Stimulated activated CD4-positive, alpha-beta T cell treated with anti-CD3 and anti-CD28 coated beads, Interleukin-2, amount 100 ng/mL, for 4 hours (primary cell): ENCODE results near the gene CROT.

Experiments used
- DNase-seq: peaks from one replicate; pipeline ENCODE4 v3.0.0-alpha.2; 2020; ENCODE audit warnings: low read depth

CROT gene

GRCh38 chr7:87413951-87414793 lies 68.7 kb downstream of the CROT start:
- no peak for DNase-seq

DNA sequence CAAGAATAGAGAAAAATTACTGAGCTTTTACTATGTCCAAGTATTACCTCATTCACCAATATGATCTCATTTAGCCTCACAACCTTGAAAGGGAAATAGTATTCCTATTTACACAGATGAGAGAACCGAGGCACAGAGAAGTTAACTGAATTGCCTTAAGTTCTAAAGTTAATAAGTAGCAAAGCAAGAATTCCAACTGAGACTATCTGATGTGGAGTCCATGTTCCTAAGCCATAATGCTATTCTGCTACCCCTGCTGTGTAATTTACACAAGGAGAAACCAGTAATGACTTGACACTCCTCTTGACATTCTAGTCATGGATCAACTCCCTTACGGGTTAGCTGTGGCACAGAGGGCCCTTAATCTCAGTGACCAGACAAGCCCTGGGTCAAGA lies 69.3 kb downstream of the CROT start:
- DNase-seq: no peak

GRCh38 chr7:87416682-87417587 lies 71.5 kb downstream of the CROT start:
- peak; percentile 59 for DNase-seq

GRCh38 chr7:87420173-87420572 lies 74.7 kb downstream of the CROT start:
- DNase-seq: no peak

DNA sequence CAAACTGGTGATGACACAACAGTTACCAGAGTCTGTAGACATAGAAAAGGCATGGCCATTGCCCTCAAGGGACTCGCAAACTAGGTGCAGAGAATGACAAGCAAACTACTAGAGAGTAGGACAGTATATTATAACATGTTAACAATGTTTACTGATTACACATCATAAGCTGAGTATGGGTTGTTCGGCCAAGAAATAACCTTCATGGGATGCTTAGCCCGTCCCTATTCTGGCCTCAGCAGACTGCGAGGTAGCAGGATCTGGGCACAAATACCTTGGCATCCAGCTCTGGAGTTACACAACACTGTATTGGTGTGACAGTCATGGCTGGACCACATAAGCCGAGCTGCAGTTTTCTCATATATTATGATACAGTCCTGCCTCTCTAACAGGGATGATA lies 78.6 kb downstream of the CROT start:
- DNase-seq: no peak

DNA sequence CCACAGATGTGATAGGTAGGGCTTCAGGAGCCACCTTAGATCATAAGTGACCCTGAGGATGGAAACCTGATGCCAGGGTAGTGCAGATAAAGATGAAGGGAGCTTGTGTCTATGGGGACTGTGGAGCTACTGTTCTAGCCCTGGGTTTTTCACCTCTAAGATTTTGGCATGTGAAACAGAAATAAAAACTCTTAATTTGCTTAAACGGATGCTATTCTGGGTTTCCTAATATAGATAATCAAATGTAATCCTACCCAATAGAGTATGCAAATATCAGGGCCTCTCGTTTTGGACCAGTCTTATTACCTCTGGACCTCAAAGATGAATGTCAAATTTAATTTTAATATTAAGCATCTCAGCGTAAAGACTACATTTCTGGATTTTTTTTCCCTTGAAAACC lies 80.7 kb downstream of the CROT start:
- no peak for DNase-seq

DNA sequence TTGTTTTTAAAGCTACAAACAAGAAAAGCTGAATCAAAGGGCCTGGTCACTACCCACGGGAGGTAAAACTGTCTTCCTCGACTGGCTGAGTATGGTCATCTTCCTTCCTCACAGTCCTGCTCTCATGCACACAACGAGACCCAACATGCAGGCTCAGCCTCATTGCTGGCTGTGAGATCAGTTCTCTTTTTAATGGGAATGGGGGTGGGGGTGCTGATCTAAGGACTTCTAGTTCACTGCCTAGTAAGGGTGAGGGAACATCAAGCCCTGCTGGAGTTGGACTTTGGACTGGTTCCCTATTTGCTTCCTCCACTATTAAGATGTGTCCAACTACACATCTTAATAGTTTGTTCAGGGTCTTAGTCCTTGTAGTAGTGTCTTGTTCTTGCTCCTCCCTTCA lies 81.8 kb downstream of the CROT start:
- no peak for DNase-seq

DNA sequence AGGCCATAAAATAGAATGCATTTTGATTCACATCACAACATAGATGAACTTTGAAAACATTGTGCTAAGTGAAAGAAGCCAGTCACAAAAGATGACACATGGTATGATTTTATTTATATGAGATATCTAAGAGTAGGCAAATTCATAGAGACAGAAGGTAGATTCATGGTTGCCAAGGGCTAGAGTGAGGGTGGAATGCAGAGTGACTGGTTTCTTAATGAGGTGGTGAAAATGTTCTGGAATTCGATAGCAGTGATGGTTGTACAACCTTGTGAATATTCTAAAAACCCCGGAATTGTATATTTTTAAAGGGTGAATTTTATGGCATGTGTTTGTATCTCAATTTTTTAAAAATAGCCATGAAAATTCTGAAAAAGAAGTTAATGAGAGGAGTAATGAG lies 87.1 kb downstream of the CROT start:
- no peak for DNase-seq

GRCh38 chr7:87435546-87435945 lies 90.1 kb downstream of the CROT start:
- no peak for DNase-seq

GRCh38 chr7:87445897-87446296 lies 100.4 kb downstream of the CROT start:
- no peak for DNase-seq

- DNase-seq: no peak
These were observed 101.7 kb downstream of the CROT start for GRCh38 chr7:87447116-87447635.

DNA sequence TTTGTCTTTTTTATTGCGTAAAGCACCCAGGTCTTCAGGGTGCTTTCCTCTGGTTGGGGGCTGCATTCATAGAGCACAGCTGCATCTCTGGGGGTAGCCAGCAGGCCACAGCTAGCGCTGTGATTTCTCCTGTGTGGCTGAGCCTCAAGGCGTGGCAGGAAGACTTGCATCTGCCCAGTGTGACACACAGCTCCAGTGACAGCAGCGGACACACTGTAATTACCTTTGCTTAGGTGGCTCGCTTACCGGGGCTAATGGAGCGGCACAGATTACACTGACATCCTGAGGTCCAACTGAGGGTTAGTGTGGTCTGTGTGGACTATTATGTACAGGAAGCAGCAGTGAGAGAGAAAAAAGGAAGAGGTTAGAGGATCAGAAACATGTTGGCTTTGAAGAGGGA lies 102.9 kb downstream of the CROT start:
- DNase-seq: no peak
